KBM-7 (cell line): Measurements from ENCODE around the gene TUBB1.
A peak's percentile ranks its signal among the peaks of the same experiment; 100 is the strongest.
"Not testable (repeated sequence)": the region's sequence is repeated elsewhere in the genome, so short reads cannot be mapped to it uniquely, and the experiment has no call there.

Experiments
- DNase-seq: peaks from one replicate; pipeline ENCODE4 v3.0.0-alpha.2; 2015
- in situ Hi-C: fragments of 300-500 bp; cut with MboI; formaldehyde crosslinking; loops from 2 replicates; pipeline ENCODE4 v1.14.3; 2020; ENCODE audit warnings: low sequenced_read_pairs, low pct_unique_long_range_greater_than_20kb, mixed read lengths

Gene TUBB1

GRCh38 chr20:59019217-59019616 lies at the start of gene TUBB1:
Gene TUBB1 (plus strand): TSS chr20:59019429. CDS start chr20:59019523, 94 bp downstream.
- DNase-seq = no peak
- in situ Hi-C loops = no loop called here

DNA sequence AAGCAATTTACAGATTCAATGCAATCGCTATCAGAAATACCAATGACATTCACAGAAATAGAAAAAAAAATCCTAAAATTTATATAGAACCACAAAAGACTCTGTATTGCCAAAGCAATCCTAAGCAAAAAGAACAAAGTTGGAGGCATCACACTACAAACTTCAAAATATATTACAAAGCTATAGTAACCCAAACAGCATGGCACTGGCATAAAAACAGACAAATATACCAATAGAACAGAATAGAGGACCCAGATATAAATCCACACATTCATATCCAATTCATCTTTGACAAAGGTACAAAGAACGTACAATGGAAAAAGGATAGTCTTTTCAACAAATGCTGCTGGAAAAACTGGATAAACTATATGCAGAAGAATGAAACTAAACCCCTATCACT lies 49.8 kb upstream of the TUBB1 start:
- no peak for DNase-seq
- in situ Hi-C loops = no loop called here

GRCh38 chr20:58970146-58970545 lies 49.1 kb upstream of the TUBB1 start:
- in situ Hi-C loops = no loop called here

DNA sequence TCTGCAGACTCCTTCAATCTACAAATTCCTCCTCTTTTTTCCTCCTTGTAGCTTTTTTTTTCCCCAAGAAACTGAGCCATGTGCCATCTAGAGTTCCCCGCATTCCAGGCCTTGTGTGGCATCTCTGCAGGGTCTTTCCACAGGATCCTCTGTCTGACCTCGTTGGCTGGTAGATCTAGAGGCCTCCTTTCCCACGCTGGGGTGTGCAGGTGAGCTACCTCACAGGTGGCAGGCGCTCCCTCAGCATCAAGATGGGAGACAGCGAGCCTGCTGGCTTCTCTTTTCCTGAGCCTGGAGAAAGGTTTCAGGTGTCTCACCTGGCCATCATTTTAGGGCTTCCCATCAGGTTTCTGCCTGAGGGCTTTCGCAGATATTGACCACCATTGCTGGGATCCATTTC lies 47.8 kb upstream of the TUBB1 start:
- in situ Hi-C loops = no loop called here
- no peak for DNase-seq

More at GRCh38 chr20:58970146-58970545, 49.1 kb upstream of the TUBB1 start:
- DNase-seq = no peak

DNA sequence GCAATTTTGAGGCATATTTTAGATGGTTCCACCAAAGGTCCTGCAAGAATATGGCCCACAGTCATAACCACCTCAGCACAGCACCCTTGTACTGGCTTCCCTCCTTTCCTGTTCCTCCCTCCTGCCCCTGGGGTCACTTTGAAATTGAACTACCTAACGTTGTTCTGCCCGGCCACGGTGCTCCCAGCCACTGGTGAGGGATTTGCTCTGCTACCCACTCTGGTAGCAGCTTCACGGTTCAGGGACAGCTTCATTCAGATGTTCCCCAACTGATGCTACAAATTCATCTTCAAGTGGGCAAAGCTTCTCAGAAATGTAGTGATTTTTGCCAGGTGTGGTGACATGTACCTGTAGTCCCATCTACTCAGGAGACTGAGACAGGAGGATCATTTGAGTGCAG lies 46.0 kb upstream of the TUBB1 start:
- no peak for DNase-seq
- in situ Hi-C loops = no loop called here

- no peak for DNase-seq
These were observed 45.4 kb upstream of the TUBB1 start for GRCh38 chr20:58973866-58974265.

DNA sequence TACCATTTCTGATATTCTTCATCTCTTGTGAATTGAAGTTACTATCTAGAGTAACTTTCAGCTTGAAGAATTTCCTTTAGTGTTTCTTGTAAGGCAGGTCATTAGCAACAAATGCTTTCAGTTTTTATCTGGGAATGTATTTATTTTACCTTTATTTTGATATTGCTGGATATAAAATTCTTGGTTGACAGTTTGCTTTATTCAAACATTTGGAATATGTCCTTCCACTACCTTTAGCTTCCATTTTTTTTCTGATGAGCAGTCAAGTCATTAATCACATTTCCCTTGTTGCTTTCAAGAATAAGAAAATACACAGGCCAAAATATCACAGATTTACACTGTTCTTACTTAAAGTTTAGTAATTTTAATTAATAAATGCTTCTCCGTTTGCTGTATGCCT lies 43.9 kb upstream of the TUBB1 start:
- no peak for DNase-seq

More at GRCh38 chr20:58973866-58974265, 45.4 kb upstream of the TUBB1 start:
- in situ Hi-C loops = no loop called here

GRCh38 chr20:58976061-58976730 lies 43.0 kb upstream of the TUBB1 start:
- in situ Hi-C loops = no loop called here
- DNase-seq = no peak

More for the DNA sequence above, 43.9 kb upstream of the TUBB1 start:
- in situ Hi-C loops = no loop called here

DNA sequence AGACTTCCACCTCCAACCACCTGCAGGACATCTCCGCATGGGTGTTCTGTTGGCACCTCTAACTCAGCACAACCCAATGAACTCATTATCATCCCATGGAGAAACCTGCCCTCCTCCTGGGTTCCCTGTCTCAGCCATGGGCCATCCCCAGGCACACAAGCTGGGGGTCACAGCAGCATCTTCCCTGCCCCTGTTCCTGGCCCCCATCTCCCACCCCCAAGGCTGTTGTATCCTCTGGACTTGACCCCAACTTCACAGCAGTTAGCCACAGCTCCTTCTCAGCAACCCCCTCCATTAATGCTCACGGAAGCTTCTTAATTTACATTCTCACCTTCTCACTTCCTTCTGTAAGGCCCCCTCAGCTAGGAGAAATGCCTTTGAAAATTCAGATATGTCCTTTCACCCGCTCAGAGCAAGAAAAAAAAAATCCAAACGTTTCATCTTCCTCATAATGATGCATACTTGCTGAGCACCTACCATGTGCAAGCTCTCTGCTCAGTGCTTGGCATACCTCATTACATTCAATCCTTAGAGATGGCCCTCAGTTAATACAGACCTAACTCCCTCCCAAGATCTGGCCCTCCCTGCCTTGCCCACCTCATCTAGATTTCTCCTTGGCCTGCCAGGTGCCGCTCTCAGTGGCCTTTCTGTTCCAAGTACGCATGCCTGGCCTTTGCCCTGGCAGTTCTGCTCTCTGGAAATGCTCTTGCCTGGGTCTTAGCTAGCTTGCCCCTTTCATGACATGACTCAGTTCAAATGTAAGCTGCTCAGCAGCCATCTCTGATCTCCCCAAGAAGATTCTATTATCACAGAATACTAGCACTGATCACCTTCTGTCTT lies 40.7 kb upstream of the TUBB1 start:
- in situ Hi-C loops = no loop called here
- DNase-seq = no peak

GRCh38 chr20:58980711-58981627 lies 38.3 kb upstream of the TUBB1 start, which contains the start of gene NELFCD:
Gene NELFCD (plus strand): TSS chr20:58981256. CDS start chr20:58981310, 54 bp downstream.
- DNase-seq = peak; percentile 76
- in situ Hi-C loops = no loop called here

DNA sequence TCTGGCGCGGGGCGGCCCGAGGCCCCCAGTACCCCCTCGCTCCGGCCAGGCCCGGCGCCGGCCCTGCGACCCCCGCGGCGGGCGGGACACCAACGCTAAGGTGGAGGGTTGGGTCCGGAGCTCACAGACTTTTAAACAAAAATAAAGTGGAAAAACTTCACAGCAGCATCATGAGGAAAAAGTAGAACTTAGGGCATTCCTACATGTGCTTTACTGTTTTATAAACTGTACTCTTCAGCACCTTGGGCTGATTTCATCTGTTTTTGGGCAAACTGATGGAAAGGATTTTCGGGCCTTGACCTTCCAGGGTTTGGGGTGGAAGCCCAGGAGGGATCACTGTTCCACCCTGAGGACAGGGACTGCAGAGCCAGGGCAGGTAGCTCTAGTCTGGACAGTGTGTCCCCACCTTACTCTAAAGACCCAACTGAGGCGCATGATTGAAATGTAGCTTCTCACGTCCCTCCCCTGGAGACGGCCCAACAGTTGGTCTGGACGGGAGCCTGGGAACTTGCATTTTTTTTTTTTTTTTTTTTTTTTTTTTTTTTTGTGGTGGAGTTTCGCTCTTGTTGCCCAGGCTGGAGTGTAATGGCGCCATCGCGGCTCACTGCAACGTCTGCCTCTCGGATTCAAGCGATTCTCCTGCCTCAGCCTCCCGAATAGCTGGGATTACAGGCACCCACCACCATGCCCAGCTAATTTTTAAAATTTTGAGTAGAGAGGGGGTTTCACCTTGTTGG lies 37.4 kb upstream of the TUBB1 start:
- peak; percentile 44 for DNase-seq
- in situ Hi-C loops = no loop called here

DNA sequence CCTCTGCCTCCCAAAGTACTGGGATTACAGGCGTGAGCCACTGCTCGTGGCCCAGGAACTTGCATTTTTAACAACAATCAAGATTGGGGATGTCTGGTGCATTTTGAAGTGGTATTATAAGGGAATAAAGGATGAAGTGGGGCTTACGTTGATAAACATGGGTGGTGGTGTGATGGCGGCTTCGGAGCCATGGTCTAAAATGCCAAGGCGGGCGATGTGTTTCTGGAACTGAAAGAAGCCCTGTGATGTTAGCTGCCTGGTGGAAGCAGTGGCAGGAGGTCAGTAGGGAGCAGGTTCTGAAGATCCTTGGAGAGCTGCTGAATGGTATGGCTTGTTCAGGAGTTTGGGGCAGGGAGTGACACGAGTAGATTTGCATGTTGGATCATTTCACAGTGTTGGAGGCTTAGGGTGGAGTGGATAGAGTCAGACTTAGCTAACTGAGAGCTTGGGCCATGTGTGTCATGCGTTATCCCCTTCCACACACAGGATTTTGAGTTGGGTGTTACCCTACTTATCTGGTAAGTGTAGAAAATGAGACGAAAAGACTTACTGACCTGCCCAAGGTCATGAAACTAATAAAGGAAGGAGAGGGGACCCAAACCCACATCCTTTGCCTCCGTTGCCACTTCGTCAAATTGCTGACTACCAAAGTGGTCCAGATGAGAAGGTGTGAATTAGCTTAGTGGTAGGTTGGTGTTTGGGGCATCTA lies 36.7 kb upstream of the TUBB1 start:
- in situ Hi-C loops = no loop called here
- no peak for DNase-seq

- in situ Hi-C loops, DNase-seq: not testable (repeated sequence)
These were observed 36.1 kb upstream of the TUBB1 start for GRCh38 chr20:58983115-58983468.

DNA sequence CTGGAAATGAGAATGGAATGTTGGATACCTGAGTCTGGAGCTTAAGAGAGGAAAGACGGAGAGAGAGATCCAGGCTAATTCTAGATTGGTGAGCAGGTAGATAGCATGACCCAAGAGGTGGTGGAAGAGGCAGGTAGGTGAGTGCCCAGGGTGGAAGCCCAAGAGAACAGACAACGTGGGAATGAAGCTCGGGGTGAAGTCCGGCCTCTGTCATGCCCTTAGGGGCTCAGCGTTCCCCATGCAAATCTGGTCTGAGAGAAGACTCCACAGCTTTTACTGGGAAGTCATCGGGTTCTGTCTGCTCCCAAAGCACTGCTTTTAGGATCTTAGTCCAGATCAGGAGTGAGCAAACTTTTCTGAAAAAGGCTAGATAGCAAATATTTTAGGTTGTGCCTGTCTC lies 34.5 kb upstream of the TUBB1 start:
- in situ Hi-C loops = no loop called here
- no peak for DNase-seq

- in situ Hi-C loops = no loop called here
- DNase-seq = no peak
These were observed 33.6 kb upstream of the TUBB1 start for GRCh38 chr20:58985656-58986055.

- in situ Hi-C loops = no loop called here
- DNase-seq = no peak
These were observed 32.8 kb upstream of the TUBB1 start for GRCh38 chr20:58986286-58986967.

- DNase-seq = no peak
- in situ Hi-C loops = no loop called here
These were observed 32.2 kb upstream of the TUBB1 start for GRCh38 chr20:58986968-58987517.
